NCI-H82 (cell line): ENCODE measurements around the gene AAK1.
"Not testable (repeated sequence)": the region's sequence is repeated elsewhere in the genome, so short reads cannot be mapped to it uniquely, and the experiment has no call there.

Experiments
- DNase-seq: peaks from one replicate; lab custom pipeline; 2025; lab: John Stamatoyannopoulos, UW

The AAK1 gene

GRCh38 chr2:69572641-69573040 lies 70.9 kb downstream of the AAK1 start:
- no peak for DNase-seq

GRCh38 chr2:69571189-69571588 lies 72.3 kb downstream of the AAK1 start:
- DNase-seq = no peak

GRCh38 chr2:69570474-69570873 lies 73.1 kb downstream of the AAK1 start:
- peak; percentile 22 for DNase-seq

- DNase-seq = peak; percentile 87
Measured at GRCh38 chr2:69567909-69568300, 75.6 kb downstream of the AAK1 start.

- no peak for DNase-seq
Measured at GRCh38 chr2:69567157-69567908, 76.2 kb downstream of the AAK1 start.

GRCh38 chr2:69566669-69567068 lies 76.9 kb downstream of the AAK1 start:
- no peak for DNase-seq

- DNase-seq = peak; percentile 76
Measured at GRCh38 chr2:69565431-69565839, 78.1 kb downstream of the AAK1 start.

- no peak for DNase-seq
Measured at GRCh38 chr2:69564604-69565003, 78.9 kb downstream of the AAK1 start.

- DNase-seq = no peak
Measured at GRCh38 chr2:69563021-69563420, 80.5 kb downstream of the AAK1 start.

GRCh38 chr2:69561101-69561500 lies 82.4 kb downstream of the AAK1 start:
- DNase-seq = no peak

- peak; percentile 38 for DNase-seq
Measured at GRCh38 chr2:69560147-69560482, 83.4 kb downstream of the AAK1 start.

- peak; percentile 83 for DNase-seq
Measured at GRCh38 chr2:69559442-69560146, 83.9 kb downstream of the AAK1 start.

- DNase-seq = no peak
Measured at GRCh38 chr2:69556008-69556407, 87.5 kb downstream of the AAK1 start.

GRCh38 chr2:69554981-69555380 lies 88.6 kb downstream of the AAK1 start:
- no peak for DNase-seq

GRCh38 chr2:69554568-69554967 lies 89.0 kb downstream of the AAK1 start:
- DNase-seq = no peak

GRCh38 chr2:69553991-69554390 lies 89.5 kb downstream of the AAK1 start:
- DNase-seq = no peak

GRCh38 chr2:69550511-69550910 lies 93.0 kb downstream of the AAK1 start:
- not testable (repeated sequence) for DNase-seq

- DNase-seq = no peak
Measured at GRCh38 chr2:69549421-69549820, 94.1 kb downstream of the AAK1 start.

- DNase-seq = no peak
Measured at GRCh38 chr2:69547984-69548715, 95.4 kb downstream of the AAK1 start.

GRCh38 chr2:69546646-69547045 lies 96.9 kb downstream of the AAK1 start:
- DNase-seq = peak; percentile 56

- DNase-seq = peak; percentile 4
Measured at GRCh38 chr2:69545477-69545932, 98.0 kb downstream of the AAK1 start.

GRCh38 chr2:69544951-69545350 lies 98.6 kb downstream of the AAK1 start:
- no peak for DNase-seq

GRCh38 chr2:69539549-69539908 lies 104.0 kb downstream of the AAK1 start:
- no peak for DNase-seq
